ENCODE measurements around the gene CFAP99.
A peak's percentile ranks its signal among the peaks of the same experiment; 100 is the strongest.

Gene CFAP99

GRCh38 chr4:2432004-2432403 is 13.2 kb downstream of the CFAP99 start:
- DNase-seq: no peak

DNA sequence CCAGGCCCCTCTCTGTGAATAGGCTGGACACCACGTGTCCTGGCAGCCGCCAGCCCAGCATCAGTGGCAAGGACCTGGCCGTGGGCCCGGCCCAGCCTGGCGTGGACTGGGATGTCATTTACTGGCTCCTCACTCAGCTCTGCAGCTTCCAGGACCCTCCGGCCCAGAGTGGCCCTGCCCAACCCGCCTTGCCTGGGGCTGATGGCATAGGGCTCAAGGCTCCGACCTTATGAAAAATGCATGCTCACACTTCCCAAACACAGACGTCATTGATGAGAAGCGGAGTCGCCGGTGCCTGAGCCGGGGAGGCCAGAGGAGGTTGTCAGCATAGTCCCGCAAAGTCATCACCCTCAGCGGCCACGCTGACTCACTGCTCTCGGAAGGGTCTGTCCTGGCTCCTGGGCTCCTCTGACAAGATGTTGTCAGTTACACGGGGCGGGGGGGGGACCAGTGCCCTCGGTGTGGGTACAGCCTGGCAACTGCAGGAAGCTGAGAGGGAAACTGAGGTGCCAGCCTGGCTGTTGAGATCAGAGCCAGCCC is 14.3 kb downstream of the CFAP99 start:
- no peak for DNase-seq

DNA sequence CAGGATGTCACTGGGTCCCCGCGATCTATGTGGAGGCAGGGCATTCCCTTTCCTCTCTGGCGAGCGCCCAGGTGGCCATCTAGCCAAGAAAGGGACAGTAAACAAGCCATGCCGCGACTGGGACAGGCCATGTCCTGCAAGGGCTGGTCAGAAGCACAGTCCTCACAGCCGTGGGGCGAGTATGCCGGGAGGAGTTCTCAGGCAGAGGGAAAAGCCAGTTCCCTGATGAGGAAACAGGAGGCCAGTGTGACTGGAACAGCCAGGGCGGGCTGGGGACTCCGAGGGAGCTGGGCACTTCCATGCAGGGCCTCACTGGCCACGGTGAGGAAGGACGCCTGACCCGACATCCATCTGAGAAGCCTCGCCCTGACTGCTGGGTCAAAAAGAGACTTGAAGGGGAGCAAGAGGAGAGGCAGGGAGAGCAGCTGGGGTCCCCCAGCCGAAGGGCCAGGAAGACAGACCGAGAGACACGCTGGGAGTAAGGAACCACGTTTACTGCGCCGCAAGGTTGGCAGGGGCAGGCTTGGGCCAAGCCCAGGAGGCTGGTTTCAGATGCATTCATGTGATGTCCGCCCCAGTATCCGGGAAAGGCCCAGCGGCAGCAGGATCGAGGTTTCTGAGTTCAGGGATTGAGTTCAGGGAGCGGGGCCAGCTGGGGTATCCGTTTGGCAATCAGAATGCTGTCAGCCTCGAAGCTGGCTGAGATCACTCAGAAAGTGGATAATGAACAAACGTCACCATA is 15.0 kb downstream of the CFAP99 start:
- DNase-seq: no peak

DNA sequence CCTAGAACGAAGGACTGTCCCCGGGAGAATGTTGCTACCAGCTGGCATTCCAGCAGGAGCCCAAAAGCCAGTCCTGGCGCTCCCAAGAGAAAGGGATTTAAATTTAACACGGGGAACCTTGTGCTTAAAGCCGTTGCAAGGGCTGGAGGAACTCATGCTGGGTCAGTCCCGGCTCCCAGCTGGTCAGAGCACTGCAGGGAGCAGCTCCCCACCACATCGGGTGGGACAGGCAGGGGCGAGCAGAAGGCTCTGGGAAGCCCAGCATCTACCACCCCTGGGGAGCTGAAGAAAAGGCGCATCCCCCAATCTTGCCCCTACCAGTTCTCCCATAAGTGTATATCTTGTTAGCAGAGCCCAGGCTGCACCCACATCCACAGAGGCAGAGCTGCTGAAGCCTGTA is 15.7 kb downstream of the CFAP99 start:
- DNase-seq: no peak

GRCh38 chr4:2436301-2436700 is 17.5 kb downstream of the CFAP99 start:
- no peak for DNase-seq

DNA sequence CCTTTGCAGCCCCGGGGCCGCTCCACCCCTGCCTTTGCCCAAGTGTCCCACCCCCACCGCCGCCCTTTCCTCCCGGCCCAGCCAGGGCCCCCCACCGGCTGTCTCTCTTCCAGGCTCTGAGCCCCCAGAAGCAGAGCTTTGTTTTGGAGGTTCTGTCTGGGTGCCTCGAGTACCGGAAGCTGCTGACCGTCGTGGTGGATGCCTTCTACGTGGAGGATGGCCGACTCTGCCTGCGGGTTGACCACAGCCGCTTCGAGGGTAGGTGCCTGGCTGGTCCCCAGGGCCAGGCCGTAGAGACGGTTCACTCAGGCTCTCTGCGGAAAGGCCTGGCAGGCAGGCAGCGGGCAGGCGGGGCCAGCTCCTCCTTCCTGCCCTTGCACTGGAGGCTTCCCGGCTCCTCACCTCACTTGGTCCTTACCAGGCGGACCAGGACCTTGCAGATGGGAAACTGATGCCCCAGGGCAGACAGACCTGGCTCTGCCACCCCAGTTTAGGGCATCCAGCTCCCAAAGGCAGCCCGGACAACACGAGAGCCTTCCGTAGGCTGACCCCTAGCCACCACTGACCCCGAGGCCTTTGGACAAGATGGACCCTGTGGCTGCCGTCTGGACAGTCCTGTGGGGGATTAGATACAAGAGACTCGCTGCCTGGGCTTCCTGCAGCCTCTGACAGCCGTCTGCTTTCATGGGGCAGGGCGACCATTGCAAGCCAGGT is 18.2 kb downstream of the CFAP99 start:
- no peak for DNase-seq

DNA sequence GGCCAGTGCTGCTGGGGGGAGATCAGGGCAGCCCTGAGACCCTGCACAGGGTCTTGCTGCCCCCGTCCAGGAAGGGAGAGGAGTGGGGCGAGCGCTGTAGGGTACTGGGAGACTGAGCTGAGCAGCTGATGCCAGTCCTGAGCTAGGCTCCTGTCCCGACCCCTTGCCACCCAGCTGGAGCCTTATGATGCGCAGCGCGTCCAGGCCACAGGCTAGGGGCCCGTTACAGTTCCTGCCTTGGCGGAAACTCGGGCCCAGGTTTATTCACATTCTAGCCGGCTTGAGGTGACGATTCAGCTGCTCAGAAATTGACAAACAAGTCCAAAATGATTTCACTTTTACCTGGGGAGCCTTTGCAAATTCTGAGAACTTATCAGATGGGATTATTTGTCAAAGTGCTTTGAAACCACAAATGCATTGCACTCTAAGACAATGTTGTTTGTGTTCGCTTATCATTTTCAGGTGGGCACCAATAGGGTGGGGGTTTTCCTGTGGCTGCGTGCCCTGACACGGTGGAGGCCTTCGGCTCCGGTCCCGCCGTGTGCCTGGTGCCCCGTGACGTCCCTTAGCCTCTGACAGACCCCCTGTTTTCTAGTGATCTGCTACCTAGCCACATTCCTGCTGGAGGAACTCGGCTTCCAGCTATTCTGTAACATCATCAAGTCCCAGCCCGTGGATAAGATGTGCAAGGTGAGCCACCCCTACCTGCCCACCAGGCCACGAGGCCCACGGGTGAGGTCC is 18.9 kb downstream of the CFAP99 start:
- DNase-seq: no peak

DNA sequence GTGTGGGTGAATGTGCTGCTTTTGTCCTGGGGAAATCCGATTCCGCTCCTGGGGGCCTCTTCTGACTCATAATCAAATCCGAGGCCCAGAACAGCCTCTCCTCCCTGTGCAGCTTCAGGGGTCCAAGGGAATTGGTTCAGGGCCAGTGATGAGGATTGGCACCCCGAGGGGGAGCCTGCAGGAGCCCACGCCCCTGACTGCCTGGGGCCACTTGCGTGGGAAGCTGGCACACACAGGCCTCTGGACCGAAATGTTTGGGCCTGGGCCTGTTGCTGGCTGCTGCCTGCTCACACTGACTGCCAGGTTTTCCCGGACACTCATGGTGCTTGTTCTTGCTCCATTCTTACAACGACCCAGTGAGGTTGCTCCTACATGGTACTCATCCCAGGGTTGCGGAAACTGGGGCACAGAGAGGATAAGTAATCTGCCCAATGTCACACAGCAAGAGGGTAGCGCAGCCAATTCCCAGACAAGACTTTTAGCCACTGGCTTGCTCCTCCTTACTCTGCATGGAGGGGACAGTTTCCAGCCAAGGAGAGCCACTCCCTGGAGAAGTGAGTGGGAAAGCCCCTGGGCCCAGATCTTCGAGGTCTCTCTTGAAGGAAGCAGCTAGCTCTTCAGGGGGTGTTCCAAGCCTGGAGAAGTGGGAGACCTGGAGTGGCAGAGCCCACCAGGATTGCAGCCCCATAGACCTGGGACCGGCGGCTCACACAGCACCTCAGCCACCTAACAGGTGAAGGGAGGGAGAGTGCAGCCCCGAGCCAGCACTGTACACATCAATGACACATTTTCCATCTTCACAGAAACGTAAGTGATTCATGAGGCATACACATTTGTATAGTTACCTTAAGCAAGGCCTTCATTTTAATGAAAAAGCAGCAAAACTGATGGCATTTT is 20.3 kb downstream of the CFAP99 start:
- no peak for DNase-seq

DNA sequence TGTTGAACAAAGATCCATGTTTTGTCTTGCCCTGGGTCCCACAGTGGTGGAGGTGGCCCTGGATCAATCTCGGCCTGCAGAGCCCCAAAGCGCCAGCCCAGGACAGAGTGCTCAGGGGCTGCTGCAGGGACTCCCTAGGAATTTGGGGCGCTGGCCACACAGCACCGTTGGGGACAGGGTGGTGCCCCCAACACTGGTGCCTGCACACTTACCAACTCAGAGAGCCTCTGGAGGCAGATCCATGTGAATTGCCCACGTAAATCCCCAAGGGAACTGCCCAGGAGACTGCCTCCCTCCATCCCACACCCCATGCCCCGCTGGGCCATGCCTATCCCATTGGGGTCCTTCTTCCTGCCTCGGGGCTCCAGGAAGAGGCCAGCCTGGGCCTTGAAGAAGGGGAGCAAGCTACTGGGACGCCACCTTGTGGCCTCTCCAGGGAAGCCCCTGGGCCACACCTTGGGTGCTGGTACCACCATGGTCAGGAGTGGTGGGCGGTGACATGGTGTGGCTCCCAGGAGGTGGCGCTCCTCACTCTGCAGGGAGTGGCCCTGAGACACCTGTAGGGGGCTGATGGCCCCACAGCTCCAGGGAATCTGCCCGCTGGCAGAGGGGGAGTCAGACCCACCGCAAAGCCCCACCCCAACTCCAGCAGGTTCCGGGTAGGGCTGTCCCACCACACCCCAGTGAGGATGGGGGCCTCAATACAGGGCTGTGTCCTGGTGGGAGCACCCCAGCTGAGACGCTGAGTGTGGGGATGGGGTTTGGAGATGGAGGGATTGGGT is 22.8 kb downstream of the CFAP99 start:
- DNase-seq: peak in 2 of 4 experiments; percentile 19 to 60

DNA sequence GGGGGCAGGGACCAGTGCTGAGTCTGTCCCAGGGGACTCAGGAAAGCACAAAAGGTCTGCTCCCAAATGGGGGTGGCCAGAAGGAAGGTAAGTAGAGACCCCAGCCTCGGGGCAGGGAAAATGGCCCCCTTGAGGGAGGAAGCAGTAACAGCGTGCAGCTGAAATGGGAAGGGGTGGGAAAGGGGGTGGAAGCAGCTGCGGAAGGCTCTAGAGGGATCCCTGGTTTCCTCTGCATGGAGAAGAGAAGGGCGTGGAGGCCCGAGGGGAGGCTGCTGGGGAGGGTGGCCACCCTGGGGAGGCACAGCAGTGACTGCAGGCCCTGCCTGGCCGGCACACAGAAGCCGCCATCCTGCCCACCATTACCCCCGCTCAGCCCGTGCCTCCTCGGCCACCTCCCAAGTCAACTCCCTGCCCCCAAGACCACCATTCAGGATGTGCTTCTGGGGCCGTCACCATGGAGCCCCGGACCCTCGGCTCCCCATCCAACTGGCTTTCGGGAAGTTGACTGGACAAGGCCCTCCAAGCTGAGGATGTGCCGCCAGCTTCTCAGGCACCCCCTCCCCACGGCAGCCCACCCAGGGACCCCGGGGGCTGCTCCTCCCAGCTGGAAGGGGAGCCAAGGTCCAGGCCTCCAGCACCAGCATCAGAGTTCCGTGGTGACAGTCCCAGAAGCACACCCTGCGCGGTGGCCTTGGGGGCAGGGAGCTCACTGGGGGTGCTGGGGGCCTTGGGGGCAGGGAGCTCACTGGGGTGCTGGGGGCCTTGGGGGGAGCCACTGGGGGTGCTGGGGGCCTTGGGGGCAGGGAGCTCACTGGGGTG is 23.6 kb downstream of the CFAP99 start:
- no peak for DNase-seq

DNA sequence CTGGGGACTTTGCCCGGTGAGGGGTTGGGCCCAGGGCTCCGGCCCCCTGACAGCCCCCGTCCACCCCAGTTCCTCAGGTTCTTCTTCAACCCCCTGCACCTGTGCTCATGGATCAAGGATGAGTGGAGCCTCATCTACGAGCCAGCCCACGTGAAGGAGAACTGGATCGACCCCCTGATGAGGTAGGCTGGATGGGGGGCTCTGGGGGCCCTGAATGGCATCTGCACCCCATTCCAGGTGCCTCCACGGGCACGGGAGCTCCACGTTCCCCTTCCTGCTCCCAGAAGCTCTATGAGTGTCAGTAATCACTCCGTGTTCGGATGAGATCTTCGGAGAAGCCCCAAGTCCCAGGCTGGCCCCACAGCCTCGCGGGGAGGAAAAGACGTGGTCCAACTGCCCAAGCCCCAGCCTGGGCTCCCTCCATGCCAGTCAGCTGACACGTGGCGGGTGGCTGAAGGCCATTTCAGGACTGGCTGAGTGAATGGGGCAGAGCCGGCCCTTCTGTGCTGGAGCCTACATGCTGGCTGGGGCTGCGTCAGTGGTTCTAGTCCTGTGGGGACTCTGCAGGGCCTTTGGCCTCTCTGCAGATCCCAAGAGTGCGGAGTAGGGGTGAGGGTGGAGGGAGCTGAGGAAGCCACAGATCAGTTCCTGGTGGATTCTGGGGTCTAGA is 24.4 kb downstream of the CFAP99 start:
- DNase-seq: no peak

GRCh38 chr4:2443956-2444740 is 25.4 kb downstream of the CFAP99 start:
- no peak for DNase-seq

- DNase-seq: no peak
These were observed 26.4 kb downstream of the CFAP99 start for GRCh38 chr4:2445130-2445529.

DNA sequence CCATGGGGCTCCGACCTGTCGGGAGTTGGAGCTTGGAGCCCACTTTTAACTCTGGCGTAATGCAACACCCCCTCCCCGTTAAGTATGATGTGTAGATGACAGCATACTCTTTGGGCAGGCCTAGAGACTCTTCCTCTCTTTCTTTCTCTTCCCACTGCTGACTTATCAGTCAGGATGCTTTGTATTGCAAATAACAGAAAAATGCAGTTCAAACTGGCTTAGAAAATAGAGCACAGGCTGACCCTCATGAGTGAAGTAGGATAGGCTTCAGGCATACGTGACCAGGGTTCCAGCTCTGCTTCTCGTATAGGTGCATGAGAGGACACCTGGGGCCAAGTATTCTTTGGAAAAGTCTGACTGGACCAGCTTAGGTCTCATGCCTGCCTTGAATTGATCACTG is 26.8 kb downstream of the CFAP99 start:
- DNase-seq: no peak

- DNase-seq: no peak
These were observed 28.2 kb downstream of the CFAP99 start for GRCh38 chr4:2446656-2447564.

- no peak for DNase-seq
These were observed 29.8 kb downstream of the CFAP99 start for GRCh38 chr4:2448589-2448988.

DNA sequence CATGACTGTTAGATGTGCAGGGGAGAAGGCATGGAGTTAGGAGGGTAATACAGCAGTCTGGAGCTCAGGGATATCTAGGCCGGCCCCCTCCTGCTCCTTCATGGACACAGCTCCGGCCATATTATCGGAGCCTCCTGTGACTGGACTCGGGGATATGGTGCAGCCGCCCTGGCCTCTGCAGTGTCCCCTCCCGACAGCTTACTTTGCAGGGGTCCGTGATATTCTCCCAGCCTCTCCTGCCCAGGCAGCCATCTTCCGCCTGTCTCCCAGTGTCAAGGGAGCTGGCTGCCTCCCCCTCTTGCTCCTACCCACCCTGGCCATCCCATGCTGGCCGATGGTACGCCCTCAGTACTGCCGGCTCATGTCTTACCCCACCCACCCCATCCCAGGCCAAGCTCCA is 30.3 kb downstream of the CFAP99 start:
- DNase-seq: no peak
